DOHH2 (cell line): Measurements from ENCODE around the gene MORC1.

ENCODE experiments used
- CTCF ChIP-seq: fragments of 200-600 bp; sonication (generic); IDR thresholded peaks from one replicate; pipeline ENCODE4 v1.5.1; 2014; ENCODE audit warnings: antibody characterized with exemption, mild to moderate bottlenecking, low read depth, low read length; ENCODE audit not compliant: poor library complexity, severe bottlenecking
- EZH2phosphoT487 ChIP-seq: fragments of 200-600 bp; sonication (generic); IDR thresholded peaks from 2 replicates; pipeline ENCODE4 v1.6.1; 2017; ENCODE audit warnings: borderline replicate concordance, mild to moderate bottlenecking, antibody characterized with exemption, low read length, moderate library complexity, mixed read lengths

- TF ChIP-seq CTCF (no peak), EZH2phosphoT487 (no peak)
Observed at GRCh38 chr3:108953700-108954099, 164.2 kb downstream of the MORC1 start, which contains the start of gene GUCA1C.
